HG02571 (cell line): ENCODE results near the gene MNS1.
A peak's percentile ranks its signal among the peaks of the same experiment; 100 is the strongest.
"Not testable (repeated sequence)": the region's sequence is repeated elsewhere in the genome, so short reads cannot be mapped to it uniquely, and the experiment has no call there.

Experiments used
- ATAC-seq: cut with Tn5 transposase; IDR thresholded peaks from one replicate; pipeline ENCODE4 v1.9.1; 2021; ENCODE audit warnings: mild to moderate bottlenecking, moderate library complexity; ENCODE audit not compliant: unreplicated experiment

Gene MNS1

GRCh38 chr15:56464893-56465520, at the start of gene MNS1:
MNS1 (minus strand) TSS chr15:56465137; CDS start chr15:56464972, 165 bp downstream.
- peak; percentile 99 for ATAC-seq

GRCh38 chr15:56496635-56497034, 31.7 kb upstream of the MNS1 start:
- no peak for ATAC-seq

GRCh38 chr15:56495533-56495932, 30.6 kb upstream of the MNS1 start:
- no peak for ATAC-seq

GRCh38 chr15:56495053-56495452, 30.1 kb upstream of the MNS1 start:
- no peak for ATAC-seq

GRCh38 chr15:56492791-56493555, 28.0 kb upstream of the MNS1 start:
- no peak for ATAC-seq

GRCh38 chr15:56492236-56492635, 27.3 kb upstream of the MNS1 start:
- no peak for ATAC-seq

GRCh38 chr15:56491110-56491722, 26.3 kb upstream of the MNS1 start:
- ATAC-seq, result no peak

- ATAC-seq, result no peak
These were observed 25.5 kb upstream of the MNS1 start for GRCh38 chr15:56490461-56490860.

- not testable (repeated sequence) for ATAC-seq
These were observed 21.3 kb upstream of the MNS1 start for GRCh38 chr15:56486206-56486605.

- ATAC-seq, result not testable (repeated sequence)
These were observed 20.5 kb upstream of the MNS1 start for GRCh38 chr15:56485426-56485825.

- no peak for ATAC-seq
These were observed 19.4 kb upstream of the MNS1 start for GRCh38 chr15:56484287-56484686.

- no peak for ATAC-seq
These were observed 10.4 kb upstream of the MNS1 start for GRCh38 chr15:56475351-56475750.

- ATAC-seq, result no peak
These were observed 8.1 kb upstream of the MNS1 start for GRCh38 chr15:56473017-56473416.

GRCh38 chr15:56472278-56472677, 7.3 kb upstream of the MNS1 start:
- no peak for ATAC-seq

GRCh38 chr15:56471440-56472069, 6.6 kb upstream of the MNS1 start:
- ATAC-seq, result no peak

- no peak for ATAC-seq
These were observed 4.5 kb upstream of the MNS1 start for GRCh38 chr15:56469483-56469882.

- ATAC-seq, result no peak
These were observed 3.5 kb upstream of the MNS1 start for GRCh38 chr15:56468401-56468800.

- no peak for ATAC-seq
These were observed 2.7 kb upstream of the MNS1 start for GRCh38 chr15:56467616-56468015.

- no peak for ATAC-seq
These were observed 4.0 kb downstream of the MNS1 start for GRCh38 chr15:56460947-56461346.

- no peak for ATAC-seq
These were observed 4.9 kb downstream of the MNS1 start for GRCh38 chr15:56460071-56460470.

GRCh38 chr15:56459096-56459495, 5.8 kb downstream of the MNS1 start:
- ATAC-seq, result no peak

GRCh38 chr15:56456229-56456628, 8.7 kb downstream of the MNS1 start:
- ATAC-seq, result no peak
